ENCODE data around the gene SGSM1. TPM values are rescaled to one million over a fixed set of nuclear protein-coding genes. Genes with fewer than 3 reads are reported as not detected.

The SGSM1 gene
- total and polyA plus RNA-seq, 10 of the 15 experiments (the other 5 are each of a cell fraction or from before 2014, with no cell fraction given): not detected

- no peak for TF ChIP-seq PAX8 (IDR thresholded peaks at IDR 0.05)
- TF ChIP-seq NR2C2 (IDR thresholded peaks at IDR 0.05; ENCODE audit: borderline replicate concordance, control insufficient read depth, insufficient read length, low read depth): no peak
- no peak for TF ChIP-seq NRF1 (conservative IDR thresholded peaks at IDR 0.05; ENCODE audit: low read depth, low read length)
- no peak for TF ChIP-seq ZNF274 (IDR thresholded peaks at IDR 0.05; ENCODE audit: insufficient read depth, insufficient read length)
Measured at GRCh38 chr22:24763872-24764485, 42.0 kb upstream of the SGSM1 start (continued).

- ChIA-PET SMC1A (ENCODE audit: uncharacterized antibody, unreplicated experiment) (interaction anchor here (0.6 kb wide), 1 partner anchor 55 kb away, joined by 3 read pairs; no protein-coding TSS in a partner anchor), POLR2A (no interaction called here), CTCF (no interaction called here), RAD21 (ENCODE audit: unreplicated experiment) (no interaction called here)
- Histone ChIP-seq H3K4me3 (no peak overlapping the region), H3K27ac (ENCODE audit: control insufficient read depth, insufficient read depth) (no peak overlapping the region), H4K20me1 (ENCODE audit: control insufficient read depth, insufficient read depth) (no peaks in the 10 kb centered on the region), H3K36me3 (ENCODE audit: control insufficient read depth in 2 of 2, insufficient read depth in 2 of 2, low read length in 1 of 2) (no peaks in the 10 kb centered on the region), H3K9ac (ENCODE audit: control insufficient read depth, insufficient read depth, low read length) (no peak overlapping the region), H3K27me3 (replicated peaks in 1 of 2; ENCODE audit: control insufficient read depth in 2 of 2, insufficient read depth in 2 of 2, low read length in 1 of 2) (no peaks in the 10 kb centered on the region), H3K4me1 (ENCODE audit: control insufficient read depth, insufficient read depth, low read length) (no peaks in the 10 kb centered on the region), H2AFZ (ENCODE audit: control insufficient read depth, low read depth, low read length) (no peak overlapping the region), H3K79me2 (ENCODE audit: control insufficient read depth, insufficient read depth, low read length) (no peaks in the 10 kb centered on the region), H3K4me2 (ENCODE audit: control insufficient read depth, insufficient read depth) (no peak overlapping the region), H3K9me3 (replicated peaks; ENCODE audit: control insufficient read depth, insufficient read depth, low read length) (no peaks in the 10 kb centered on the region)
- intact Hi-C loops (cut with micrococcal nuclease; ENCODE audit: unreplicated experiment) (no loop called here), in situ Hi-C loops (cut with MboI) (no loop called here)
- no TSS peak for BruUV-seq (replicated peaks)
- no peak for TF ChIP-seq HDAC2 (IDR thresholded peaks at IDR 0.05)
- TF ChIP-seq NR2C1 (IDR thresholded peaks at IDR 0.05): no peak
- no peak for TF ChIP-seq BACH1 (IDR thresholded peaks at IDR 0.05; ENCODE audit: borderline replicate concordance)
- no peak for TF ChIP-seq E2F8 (IDR thresholded peaks at IDR 0.05; ENCODE audit: low read depth, partially characterized antibody)
- no peak for TF ChIP-seq SRF (IDR thresholded peaks at IDR 0.05; ENCODE audit: low read depth in 2 of 2, low read length in 2 of 2)
- TF ChIP-seq JUND (IDR thresholded peaks at IDR 0.05; ENCODE audit: low read depth, low read length): no peak
- no peak for TF ChIP-seq PML (IDR thresholded peaks at IDR 0.05; ENCODE audit: low read length)
- TF ChIP-seq SPI1 (IDR thresholded peaks at IDR 0.05; ENCODE audit: borderline replicate concordance, insufficient read depth, low read depth, low read length): no peak
- TF ChIP-seq ZNF622 (IDR thresholded peaks at IDR 0.05): no peak
- 32% methylated on average over 5 of the region's 5 CpGs for WGBS (ENCODE audit: insufficient coverage, insufficient replicate concordance, low lambda C conversion rate, missing lambda C conversion rate)
- FAIRE-seq (no peak), DNase-seq (ENCODE audit: low read depth, low spot score) (no peak), ATAC-seq (no peak)
Measured at GRCh38 chr22:24765166-24765565, 40.8 kb upstream of the SGSM1 start.

All from GM12878 (cell line).